ENCODE results near the gene VPS36.
"Not testable (repeated sequence)": the region's sequence is repeated elsewhere in the genome, so short reads cannot be mapped to it uniquely, and the experiment has no call there.

Gene VPS36

GRCh38 chr13:52450012-52450792 lies at the start of gene VPS36:
Gene VPS36, minus strand, starts transcription at chr13:52450634. Its CDS starts 40 bp downstream, at chr13:52450594.
- DNase-seq: peak; percentile 98

- DNase-seq: not testable (repeated sequence)
These were observed 47.5 kb upstream of the VPS36 start for GRCh38 chr13:52497979-52498378.

- DNase-seq: not testable (repeated sequence)
These were observed 43.8 kb upstream of the VPS36 start for GRCh38 chr13:52494241-52494640.

- DNase-seq: not testable (repeated sequence)
These were observed 40.6 kb upstream of the VPS36 start for GRCh38 chr13:52491015-52491414.

GRCh38 chr13:52488763-52489162 lies 38.3 kb upstream of the VPS36 start:
- not testable (repeated sequence) for DNase-seq

GRCh38 chr13:52487078-52487477 lies 36.6 kb upstream of the VPS36 start:
- DNase-seq: not testable (repeated sequence)

GRCh38 chr13:52480677-52481428 lies 30.4 kb upstream of the VPS36 start:
- not testable (repeated sequence) for DNase-seq

- DNase-seq: not testable (repeated sequence)
These were observed 18.1 kb upstream of the VPS36 start for GRCh38 chr13:52468487-52468886.

GRCh38 chr13:52463526-52463925 lies 13.1 kb upstream of the VPS36 start:
- no peak for DNase-seq

- DNase-seq: no peak
These were observed 10.8 kb upstream of the VPS36 start for GRCh38 chr13:52461265-52461664.

- no peak for DNase-seq
These were observed 9.2 kb upstream of the VPS36 start for GRCh38 chr13:52459668-52460067.

GRCh38 chr13:52455677-52456041 lies 5.2 kb upstream of the VPS36 start:
- peak; percentile 92 for DNase-seq

- DNase-seq: peak; percentile 99
These were observed 4.6 kb upstream of the VPS36 start, which contains the start of gene CKAP2 for GRCh38 chr13:52454820-52455676. Gene CKAP2, plus strand, starts transcription at chr13:52455478. Its CDS starts 79 bp downstream, at chr13:52455557.

GRCh38 chr13:52454459-52454819 lies 4.0 kb upstream of the VPS36 start:
- DNase-seq: peak; percentile 56

GRCh38 chr13:52452470-52452869 lies 2.0 kb upstream of the VPS36 start:
- DNase-seq: no peak

- no peak for DNase-seq
These were observed 836 bp upstream of the VPS36 start for GRCh38 chr13:52451135-52451804.

- DNase-seq: no peak
These were observed 321 bp upstream of the VPS36 start for GRCh38 chr13:52450793-52451116.

GRCh38 chr13:52449331-52450011 lies 963 bp downstream of the VPS36 start:
- peak; percentile 22 for DNase-seq

GRCh38 chr13:52447815-52448552 lies 2.5 kb downstream of the VPS36 start:
- no peak for DNase-seq

- no peak for DNase-seq
These were observed 3.1 kb downstream of the VPS36 start for GRCh38 chr13:52447354-52447753.

GRCh38 chr13:52446265-52446664 lies 4.2 kb downstream of the VPS36 start:
- peak; percentile 28 for DNase-seq

Data from hematopoietic multipotent progenitor cell treated with erythropoietin and hydrocortisone succinate and interleukin-3 and kit ligand, for 4 days (in vitro differentiated cells).